ENCODE measurements around the gene SPA17.

DNA sequence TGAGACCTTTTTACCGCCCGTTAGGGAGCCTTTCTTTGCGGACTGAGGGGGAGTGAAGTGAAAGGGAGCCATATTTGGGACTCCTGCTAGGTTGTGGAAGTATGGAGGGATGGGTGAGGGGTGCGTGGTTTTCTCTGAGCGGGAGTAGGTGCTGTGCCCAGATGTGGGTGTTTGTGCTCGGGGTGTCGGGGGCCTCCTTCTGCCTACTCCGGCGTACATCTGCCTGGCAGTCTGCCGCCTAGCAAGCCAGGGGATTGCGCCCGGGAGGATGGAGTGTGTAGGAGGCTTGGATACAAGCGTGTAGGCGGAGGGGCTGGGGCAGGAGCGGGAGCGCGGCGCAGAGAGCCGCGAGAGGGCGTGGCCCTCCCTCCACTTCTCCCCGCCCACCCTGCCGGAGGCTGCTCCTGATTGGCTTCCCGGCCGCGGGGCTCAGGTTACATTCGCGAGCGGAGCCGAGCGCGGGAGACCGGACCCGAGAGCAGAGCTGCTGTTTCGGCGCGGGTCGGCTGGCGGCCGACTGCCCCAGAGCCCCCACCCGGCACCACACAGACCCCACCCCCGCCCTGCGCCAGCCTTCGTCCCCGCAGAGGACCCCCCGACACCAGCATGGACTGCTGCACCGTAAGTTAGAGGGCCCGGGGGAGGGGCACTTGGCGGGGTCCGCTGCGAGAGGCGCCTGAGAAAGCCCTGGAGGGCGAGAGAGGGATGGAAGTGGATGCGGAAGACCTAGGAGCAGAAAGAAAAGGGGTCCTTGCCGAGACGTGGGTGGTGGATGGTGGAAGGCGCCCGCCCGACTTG lies 66.0 kb downstream of the SPA17 start, which contains the start of gene NRGN:
- TF ChIP-seq POLR2AphosphoS5 (IDR thresholded peaks at IDR 0.05) = no peak
- TF ChIP-seq, protein P1, sequence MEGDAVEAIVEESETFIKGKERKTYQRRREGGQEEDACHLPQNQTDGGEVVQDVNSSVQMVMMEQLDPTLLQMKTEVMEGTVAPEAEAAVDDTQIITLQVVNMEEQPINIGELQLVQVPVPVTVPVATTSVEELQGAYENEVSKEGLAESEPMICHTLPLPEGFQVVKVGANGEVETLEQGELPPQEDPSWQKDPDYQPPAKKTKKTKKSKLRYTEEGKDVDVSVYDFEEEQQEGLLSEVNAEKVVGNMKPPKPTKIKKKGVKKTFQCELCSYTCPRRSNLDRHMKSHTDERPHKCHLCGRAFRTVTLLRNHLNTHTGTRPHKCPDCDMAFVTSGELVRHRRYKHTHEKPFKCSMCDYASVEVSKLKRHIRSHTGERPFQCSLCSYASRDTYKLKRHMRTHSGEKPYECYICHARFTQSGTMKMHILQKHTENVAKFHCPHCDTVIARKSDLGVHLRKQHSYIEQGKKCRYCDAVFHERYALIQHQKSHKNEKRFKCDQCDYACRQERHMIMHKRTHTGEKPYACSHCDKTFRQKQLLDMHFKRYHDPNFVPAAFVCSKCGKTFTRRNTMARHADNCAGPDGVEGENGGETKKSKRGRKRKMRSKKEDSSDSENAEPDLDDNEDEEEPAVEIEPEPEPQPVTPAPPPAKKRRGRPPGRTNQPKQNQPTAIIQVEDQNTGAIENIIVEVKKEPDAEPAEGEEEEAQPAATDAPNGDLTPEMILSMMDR (IDR thresholded peaks at IDR 0.05) = no peak

Data from breast epithelium (tissue), 3 donors.